Measurements from ENCODE around the gene KIF7.
A peak's percentile ranks its signal among the peaks of the same experiment; 100 is the strongest.

The KIF7 gene

DNA sequence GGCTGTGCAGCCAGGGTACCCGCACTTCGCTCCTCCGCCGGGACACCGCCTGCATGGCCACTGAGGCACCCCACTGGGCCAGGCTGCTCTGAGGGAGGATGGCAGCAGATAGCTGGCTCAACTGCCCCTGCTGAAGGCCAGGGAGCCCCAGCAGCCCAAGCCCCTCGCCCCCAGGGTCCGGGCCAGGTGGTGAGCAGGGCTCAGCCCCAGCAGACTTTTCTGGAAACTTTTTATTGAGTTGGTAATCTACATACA, 12.4 kb upstream of the KIF7 start:
- Histone ChIP-seq H3K27me3 (ENCODE audit: control insufficient read depth, insufficient read depth, low read length) (no peaks in the 10 kb centered on the region), H3K4me3 (ENCODE audit: low read length) (no peak overlapping the region), H3K4me1 (ENCODE audit: control insufficient read depth, insufficient read depth, low read length) (peaks cover 22% of the 10 kb centered on the region), H3K9me3 (ENCODE audit: control insufficient read depth, low read length) (no peaks in the 10 kb centered on the region), H3K9ac (ENCODE audit: low read length) (no peak overlapping the region), H3K36me3 (ENCODE audit: control insufficient read depth, insufficient read depth, low read length) (no peaks in the 10 kb centered on the region)

DNA sequence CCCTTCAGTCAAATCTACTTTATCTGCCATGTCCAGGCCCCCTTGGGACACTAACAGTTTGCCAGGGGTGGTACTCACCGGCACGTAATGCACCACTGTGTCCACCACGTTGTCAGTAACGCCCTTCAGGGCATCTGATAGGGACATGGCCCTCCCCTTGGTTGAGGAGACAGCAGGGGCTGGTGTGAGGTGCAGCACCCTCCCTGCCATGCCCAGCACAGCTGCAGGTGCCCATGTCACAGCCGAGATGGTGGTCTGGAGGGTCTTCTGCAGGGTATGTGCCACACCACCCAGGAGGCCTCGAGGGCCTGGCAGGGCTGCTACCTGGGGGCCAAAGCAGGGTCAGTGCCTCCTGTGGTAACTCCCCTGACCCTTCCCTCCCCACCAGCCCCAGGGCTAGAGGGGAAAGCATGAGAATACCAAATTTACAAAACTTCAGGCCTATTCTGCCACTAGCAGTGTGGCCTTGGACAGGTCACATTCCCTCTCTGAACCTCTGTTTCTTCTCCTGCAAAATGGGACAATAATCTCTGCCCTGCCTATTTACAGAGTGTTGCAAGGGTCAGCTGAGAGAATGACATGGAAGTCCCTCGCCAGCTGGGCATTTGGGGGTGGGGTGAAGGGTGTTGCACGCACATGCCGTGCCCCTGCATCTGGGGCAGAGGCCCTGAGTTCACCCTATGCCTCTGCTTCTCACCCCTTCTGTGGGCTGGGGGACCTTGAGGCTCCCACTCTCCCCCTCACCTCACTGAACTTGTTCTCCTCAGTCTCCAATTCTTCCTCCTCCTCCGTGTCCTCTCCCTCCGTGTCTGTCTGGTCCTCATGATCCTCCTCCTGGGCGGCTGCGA, 11.8 kb upstream of the KIF7 start:
- Histone ChIP-seq H3K4me3 (ENCODE audit: low read length) (no peak overlapping the region), H3K27me3 (ENCODE audit: control insufficient read depth, insufficient read depth, low read length) (no peaks in the 10 kb centered on the region), H3K9ac (ENCODE audit: low read length) (no peak overlapping the region), H3K36me3 (ENCODE audit: control insufficient read depth, insufficient read depth, low read length) (no peaks in the 10 kb centered on the region), H3K4me1 (ENCODE audit: control insufficient read depth, insufficient read depth, low read length) (peaks cover 28% of the 10 kb centered on the region), H3K9me3 (ENCODE audit: control insufficient read depth, low read length) (no peaks in the 10 kb centered on the region)

GRCh38 chr15:89666184-89666857, 11.1 kb upstream of the KIF7 start:
- no peaks in the 10 kb centered on the region for H3K36me3 ChIP-seq (ENCODE audit: control insufficient read depth, insufficient read depth, low read length)
- no peak overlapping the region for H3K4me3 ChIP-seq (ENCODE audit: low read length)
- H3K9ac ChIP-seq (ENCODE audit: low read length): peak overlapping the region; percentile 53
- H3K9me3 ChIP-seq (ENCODE audit: control insufficient read depth, low read length): no peaks in the 10 kb centered on the region
- H3K4me1 ChIP-seq (ENCODE audit: control insufficient read depth, insufficient read depth, low read length): peaks cover 29% of the 10 kb centered on the region
- no peaks in the 10 kb centered on the region for H3K27me3 ChIP-seq (ENCODE audit: control insufficient read depth, insufficient read depth, low read length)

DNA sequence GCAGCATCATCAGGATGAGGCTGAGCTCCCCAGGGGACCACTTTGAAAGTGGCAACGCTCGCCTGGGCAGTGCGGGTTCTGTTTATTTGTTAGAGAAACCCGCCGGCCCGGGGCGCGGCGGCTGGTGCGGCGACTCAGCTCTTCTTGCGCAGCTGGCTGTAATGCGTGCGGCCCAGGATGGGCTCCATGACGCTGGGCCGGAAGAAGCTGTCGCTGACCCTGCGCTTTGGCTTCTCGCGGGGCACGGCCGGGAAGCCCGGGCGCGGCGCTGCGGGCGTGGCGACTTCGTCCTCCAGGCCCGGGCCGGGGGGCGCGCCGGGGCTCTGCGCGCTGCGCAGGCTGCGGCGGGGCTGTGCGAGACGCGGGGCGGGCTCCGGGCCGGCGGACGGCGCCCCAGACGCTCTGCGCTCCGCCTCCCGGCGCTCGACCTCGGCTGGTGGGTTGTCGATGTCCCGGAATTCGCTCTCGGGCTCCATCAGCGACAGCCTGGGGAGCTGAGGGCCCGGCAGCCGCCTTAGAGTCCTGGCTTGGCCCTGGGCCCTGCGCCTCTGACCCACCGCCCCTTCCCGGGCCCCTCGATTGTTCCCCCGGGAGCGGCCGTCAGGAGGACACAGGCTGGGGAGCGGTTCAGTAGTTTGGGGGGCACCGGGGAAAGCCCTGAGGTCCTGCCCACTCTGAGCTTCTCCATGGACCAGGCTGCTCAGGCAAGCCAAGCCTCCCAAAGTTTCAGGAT, 10.3 kb upstream of the KIF7 start:
- Histone ChIP-seq H3K36me3 (ENCODE audit: control insufficient read depth, insufficient read depth, low read length) (no peaks in the 10 kb centered on the region), H3K4me3 (ENCODE audit: low read length) (no peak overlapping the region), H3K9ac (ENCODE audit: low read length) (peak overlapping the region; percentile 53), H3K27me3 (ENCODE audit: control insufficient read depth, insufficient read depth, low read length) (no peaks in the 10 kb centered on the region), H3K4me1 (ENCODE audit: control insufficient read depth, insufficient read depth, low read length) (peaks cover 29% of the 10 kb centered on the region), H3K9me3 (ENCODE audit: control insufficient read depth, low read length) (no peaks in the 10 kb centered on the region)

GRCh38 chr15:89664441-89665350, 9.4 kb upstream of the KIF7 start:
- Histone ChIP-seq H3K4me1 (ENCODE audit: control insufficient read depth, insufficient read depth, low read length) (peaks cover 29% of the 10 kb centered on the region), H3K9ac (ENCODE audit: low read length) (peak overlapping the region; percentile 42), H3K36me3 (ENCODE audit: control insufficient read depth, insufficient read depth, low read length) (no peaks in the 10 kb centered on the region), H3K9me3 (ENCODE audit: control insufficient read depth, low read length) (no peaks in the 10 kb centered on the region), H3K27me3 (ENCODE audit: control insufficient read depth, insufficient read depth, low read length) (no peaks in the 10 kb centered on the region), H3K4me3 (ENCODE audit: low read length) (no peak overlapping the region)

- H3K27me3 ChIP-seq (ENCODE audit: control insufficient read depth, insufficient read depth, low read length): no peaks in the 10 kb centered on the region
- no peaks in the 10 kb centered on the region for H3K36me3 ChIP-seq (ENCODE audit: control insufficient read depth, insufficient read depth, low read length)
- H3K9me3 ChIP-seq (ENCODE audit: control insufficient read depth, low read length): no peaks in the 10 kb centered on the region
- peak overlapping the region; percentile 73 for H3K9ac ChIP-seq (ENCODE audit: low read length)
- no peak overlapping the region for H3K4me3 ChIP-seq (ENCODE audit: low read length)
- H3K4me1 ChIP-seq (ENCODE audit: control insufficient read depth, insufficient read depth, low read length): peaks cover 29% of the 10 kb centered on the region
Observed at GRCh38 chr15:89662893-89663626, 7.8 kb upstream of the KIF7 start.

- H3K4me1 ChIP-seq (ENCODE audit: control insufficient read depth, insufficient read depth, low read length): peaks cover 23% of the 10 kb centered on the region
- H3K9ac ChIP-seq (ENCODE audit: low read length): no peak overlapping the region
- peaks cover 3% of the 10 kb centered on the region for H3K27me3 ChIP-seq (ENCODE audit: control insufficient read depth, insufficient read depth, low read length)
- H3K9me3 ChIP-seq (ENCODE audit: control insufficient read depth, low read length): no peaks in the 10 kb centered on the region
- H3K4me3 ChIP-seq (ENCODE audit: low read length): no peak overlapping the region
- H3K36me3 ChIP-seq (ENCODE audit: control insufficient read depth, insufficient read depth, low read length): no peaks in the 10 kb centered on the region
Observed at GRCh38 chr15:89660556-89660955, 5.3 kb upstream of the KIF7 start.

- no peaks in the 10 kb centered on the region for H3K36me3 ChIP-seq (ENCODE audit: control insufficient read depth, insufficient read depth, low read length)
- no peak overlapping the region for H3K9ac ChIP-seq (ENCODE audit: low read length)
- H3K4me1 ChIP-seq (ENCODE audit: control insufficient read depth, insufficient read depth, low read length): peaks cover 20% of the 10 kb centered on the region
- peaks cover 14% of the 10 kb centered on the region for H3K27me3 ChIP-seq (ENCODE audit: control insufficient read depth, insufficient read depth, low read length)
- no peaks in the 10 kb centered on the region for H3K9me3 ChIP-seq (ENCODE audit: control insufficient read depth, low read length)
- H3K4me3 ChIP-seq (ENCODE audit: low read length): no peak overlapping the region
Observed at GRCh38 chr15:89659295-89659694, 4.0 kb upstream of the KIF7 start.

DNA sequence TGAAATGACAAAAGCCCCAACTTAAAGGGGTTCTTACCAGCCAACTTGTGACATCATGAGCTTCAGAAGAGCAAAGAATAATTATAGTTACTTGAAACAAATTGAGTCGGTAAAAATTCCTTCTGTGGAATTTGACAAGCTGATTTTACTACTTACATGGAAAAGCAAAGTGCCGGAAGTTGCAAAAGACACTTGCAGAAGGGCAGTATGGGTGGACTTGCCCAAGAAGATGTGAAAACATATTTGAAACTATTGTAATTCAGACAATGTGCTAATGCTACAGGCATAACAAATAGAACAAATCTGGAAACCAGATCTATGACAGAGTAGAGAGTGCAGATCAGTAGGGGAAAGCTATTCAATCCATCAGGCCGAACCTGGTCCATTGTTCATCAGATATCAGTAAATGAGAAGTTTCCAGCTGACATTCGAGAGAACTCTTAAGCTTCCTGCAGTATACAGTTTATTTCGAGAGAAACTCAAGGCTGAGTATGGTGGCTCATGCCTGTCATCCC, 2.5 kb upstream of the KIF7 start:
- Histone ChIP-seq H3K36me3 (ENCODE audit: control insufficient read depth, insufficient read depth, low read length) (no peaks in the 10 kb centered on the region), H3K27me3 (ENCODE audit: control insufficient read depth, insufficient read depth, low read length) (peaks cover 22% of the 10 kb centered on the region), H3K9ac (ENCODE audit: low read length) (no peak overlapping the region), H3K4me3 (ENCODE audit: low read length) (no peak overlapping the region), H3K4me1 (ENCODE audit: control insufficient read depth, insufficient read depth, low read length) (peaks cover 13% of the 10 kb centered on the region), H3K9me3 (ENCODE audit: control insufficient read depth, low read length) (no peaks in the 10 kb centered on the region)

GRCh38 chr15:89656116-89656815, 999 bp upstream of the KIF7 start:
- H3K4me3 ChIP-seq (ENCODE audit: low read length): no peak overlapping the region
- peaks cover 22% of the 10 kb centered on the region for H3K27me3 ChIP-seq (ENCODE audit: control insufficient read depth, insufficient read depth, low read length)
- H3K9ac ChIP-seq (ENCODE audit: low read length): no peak overlapping the region
- peaks cover 4% of the 10 kb centered on the region for H3K4me1 ChIP-seq (ENCODE audit: control insufficient read depth, insufficient read depth, low read length)
- no peaks in the 10 kb centered on the region for H3K9me3 ChIP-seq (ENCODE audit: control insufficient read depth, low read length)
- H3K36me3 ChIP-seq (ENCODE audit: control insufficient read depth, insufficient read depth, low read length): no peaks in the 10 kb centered on the region
